Hindlimb muscle (tissue), 1 donor: ENCODE measurements around the gene CDH24. TPM values are rescaled to one million over a fixed set of nuclear protein-coding genes. Genes with fewer than 3 reads are reported as not detected.
"Not testable (repeated sequence)": the region's sequence is repeated elsewhere in the genome, so short reads cannot be mapped to it uniquely, and the experiment has no call there.

ENCODE experiments used
- DNase-seq: peaks from one replicate; pipeline ENCODE4 v3.0.0-alpha.2; 2013
- polyA plus RNA-seq: library from polyadenylated mRNA; unstranded; fragments of 120-200 nt; gene quantifications from one replicate; pipeline ENCODE4 v1.2.1, GENCODE V29; 2013; ENCODE audit not compliant: insufficient read length

The CDH24 gene
- polyA plus RNA-seq, 1 donor: 4.0 TPM

- no peak for DNase-seq
Measured at GRCh38 chr14:23015618-23016017, 41.7 kb downstream of the CDH24 start.

GRCh38 chr14:23013749-23014054, 43.6 kb downstream of the CDH24 start:
- DNase-seq: not testable (repeated sequence)

GRCh38 chr14:23013054-23013748, 44.1 kb downstream of the CDH24 start:
- no peak for DNase-seq

DNA sequence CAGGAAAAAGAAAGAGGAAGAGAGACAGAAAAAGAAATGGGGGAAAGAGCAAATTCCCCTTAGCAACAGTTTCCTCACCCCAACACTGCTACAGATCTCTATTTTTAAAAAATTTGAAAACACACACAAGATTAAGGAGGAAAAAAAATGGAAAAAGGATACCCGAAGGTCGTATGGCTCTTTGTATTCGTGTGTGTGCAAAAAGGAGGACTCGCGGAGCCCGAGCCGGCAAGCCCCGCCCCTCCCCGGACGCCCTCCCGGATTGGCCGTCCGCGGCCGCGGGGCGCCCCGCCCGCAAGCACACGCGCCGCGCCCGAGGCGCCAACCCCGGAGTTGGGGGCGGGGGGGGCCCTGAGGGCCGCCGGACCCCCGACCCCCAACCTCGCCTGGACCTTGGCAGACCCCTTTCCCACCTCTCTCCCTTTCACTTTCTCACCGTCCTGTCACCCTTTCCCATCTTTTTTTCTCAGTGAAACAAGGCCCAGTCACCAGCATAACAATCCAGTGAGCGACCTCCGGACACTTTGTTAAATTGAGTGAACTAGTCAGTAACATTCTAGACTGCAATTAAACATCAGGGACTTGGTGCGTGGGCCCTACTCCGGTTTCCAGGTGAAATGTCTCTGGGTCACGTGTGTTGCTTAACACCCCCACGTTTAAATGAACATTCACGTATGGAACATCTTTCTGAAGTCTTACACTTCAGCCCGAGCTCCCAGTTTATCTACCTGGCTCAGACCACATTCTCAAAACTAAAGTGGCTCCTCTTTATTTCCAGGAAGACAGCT, 47.2 kb downstream of the CDH24 start, which contains the start of gene C14orf93:
Gene C14orf93, minus strand, starts transcription at position 205 of the 788 bp plus-strand sequence. CDS start 11,120 bp downstream, outside the sequence.
- peak; percentile 87 for DNase-seq

DNA sequence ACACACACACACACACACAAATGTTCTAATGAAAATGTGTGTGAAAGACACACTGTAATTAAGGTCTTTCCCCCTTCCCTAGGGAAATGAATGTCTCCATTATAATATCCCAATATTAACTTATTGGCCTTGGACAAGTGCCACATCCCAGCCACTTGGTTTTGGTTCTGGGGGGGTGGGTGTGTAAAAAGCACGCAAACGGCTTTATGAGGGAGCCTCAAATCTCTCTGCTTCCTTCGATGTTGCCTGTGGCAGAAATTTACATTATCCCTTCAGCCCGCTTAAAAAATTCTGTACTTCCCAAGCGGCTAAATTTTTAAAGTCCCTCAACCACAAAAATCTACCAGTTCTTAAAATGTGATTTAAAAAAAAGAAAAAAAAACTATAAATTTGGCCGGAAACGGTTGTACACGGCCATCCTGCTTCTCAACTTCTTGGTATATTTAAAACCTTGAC, 47.8 kb downstream of the CDH24 start:
- DNase-seq: no peak

- DNase-seq: no peak
Measured at GRCh38 chr14:23008831-23009230, 48.5 kb downstream of the CDH24 start.

DNA sequence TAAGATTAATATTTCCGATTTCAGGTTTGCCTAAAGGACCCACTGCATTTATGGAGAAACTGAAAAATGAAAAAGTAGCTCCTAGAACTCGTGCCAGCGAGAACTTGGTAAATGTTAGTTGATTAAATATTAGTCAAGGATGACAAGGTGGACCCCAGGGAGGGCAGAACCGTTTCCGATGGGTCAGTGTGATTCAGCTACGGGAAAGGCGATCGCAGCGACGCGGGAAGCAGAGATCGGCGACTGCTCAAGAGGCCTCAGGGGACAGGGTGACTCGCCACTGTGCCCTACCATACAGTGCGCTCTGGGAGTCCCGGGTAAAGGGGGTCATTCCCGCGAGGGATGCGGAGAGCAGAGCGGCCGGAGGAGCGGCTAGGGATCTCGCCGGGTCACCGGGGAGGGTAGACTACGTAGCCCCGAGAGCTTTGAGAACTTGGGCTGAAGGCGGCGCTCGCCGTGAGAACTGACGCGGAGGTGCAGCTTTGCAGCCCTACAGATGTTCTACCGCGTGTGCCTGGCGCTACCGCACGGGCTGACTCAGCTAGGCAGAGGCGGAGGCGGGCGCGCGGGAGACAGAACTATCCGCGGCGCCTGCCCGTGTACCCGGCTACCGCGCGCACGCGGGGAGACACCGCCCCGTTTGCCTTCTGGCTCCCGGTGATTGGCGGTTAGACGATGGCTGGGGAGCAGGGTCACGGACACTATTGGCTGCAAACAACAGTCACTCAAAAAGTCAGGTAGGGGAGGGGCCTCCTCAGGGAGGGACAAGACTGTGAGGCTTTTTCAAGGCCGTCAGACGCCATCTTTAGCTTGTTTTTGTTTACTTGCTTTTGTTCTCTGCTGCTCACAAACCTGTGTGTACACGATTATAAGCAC, 50.5 kb downstream of the CDH24 start:
- DNase-seq: peak; percentile 97

- DNase-seq: no peak
Measured at GRCh38 chr14:23006188-23006534, 51.2 kb downstream of the CDH24 start.

DNA sequence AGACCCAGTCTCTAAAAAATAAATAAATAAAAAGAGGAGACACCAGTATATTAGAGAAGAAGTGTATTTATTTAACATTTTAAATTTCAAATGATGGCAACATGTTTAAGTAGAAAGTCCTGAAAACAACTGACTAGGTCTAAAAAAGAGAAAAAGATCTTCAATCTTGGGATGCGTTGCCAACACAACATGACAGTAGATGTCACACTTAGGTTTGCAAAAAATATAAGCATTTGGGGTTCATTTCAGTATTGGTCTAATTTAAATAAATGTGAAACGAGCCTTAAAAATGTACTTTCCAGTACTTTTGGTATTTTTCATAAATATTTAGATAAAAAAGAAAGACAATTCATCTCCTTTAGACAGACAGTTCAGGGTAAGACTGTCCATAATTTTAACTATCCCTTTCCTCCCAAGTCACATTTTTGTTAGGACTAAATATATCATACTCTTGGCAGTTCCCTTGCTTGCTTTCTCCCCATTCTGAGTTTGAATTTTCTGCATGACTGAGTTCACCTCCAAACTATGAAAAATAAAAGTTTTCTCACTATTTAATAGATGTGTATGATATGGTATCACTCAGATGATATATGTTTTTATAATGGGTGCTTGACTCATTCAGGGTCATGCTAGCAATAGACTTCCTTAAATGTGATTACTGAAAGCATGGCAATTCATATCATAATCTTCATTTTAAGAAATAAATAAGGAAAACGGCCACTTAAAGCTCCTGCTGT, 51.7 kb downstream of the CDH24 start:
- no peak for DNase-seq

GRCh38 chr14:23004274-23004673, 53.0 kb downstream of the CDH24 start:
- DNase-seq: not testable (repeated sequence)

DNA sequence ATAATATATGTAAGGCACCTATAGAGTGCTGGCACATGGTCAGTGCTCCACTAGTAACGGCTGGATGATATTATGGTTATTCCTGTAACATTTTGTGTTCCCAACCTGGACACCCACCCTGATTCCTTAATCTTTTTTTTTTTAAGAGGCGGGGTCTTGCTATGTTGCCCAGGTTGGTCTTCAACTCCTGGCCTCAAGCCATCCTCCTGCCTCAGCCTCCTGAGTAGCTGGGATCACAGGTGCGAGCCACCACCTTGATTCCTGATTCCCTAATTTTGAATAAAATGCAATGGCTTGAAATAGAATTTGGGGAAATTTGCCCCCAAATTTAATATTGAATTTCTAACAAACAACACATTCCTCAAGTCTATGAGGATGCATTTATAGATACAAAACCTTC, 54.7 kb downstream of the CDH24 start:
- no peak for DNase-seq

GRCh38 chr14:23000860-23001259, 56.5 kb downstream of the CDH24 start:
- no peak for DNase-seq

GRCh38 chr14:22998329-22999012, 58.8 kb downstream of the CDH24 start:
- DNase-seq: no peak

- no peak for DNase-seq
Measured at GRCh38 chr14:22997676-22998323, 59.5 kb downstream of the CDH24 start.

Other genes with a start within 250 kb of the CDH24 start
- gene SLC7A7, start 242.1 kb downstream of the CDH24 start, polyA plus RNA-seq: 32.7 TPM
- gene MRPL52, start 227.6 kb downstream of the CDH24 start, polyA plus RNA-seq: 67.7 TPM
- 148 TPM for gene MMP14, start 220.9 kb downstream of the CDH24 start, polyA plus RNA-seq
- gene LRP10, start 185.8 kb downstream of the CDH24 start, polyA plus RNA-seq: 41.4 TPM
- gene REM2, start 174.3 kb downstream of the CDH24 start, polyA plus RNA-seq: 0.23 TPM
- gene RBM23, start 138.4 kb downstream of the CDH24 start, polyA plus RNA-seq: 55.8 TPM
- 66.8 TPM for gene PRMT5, start 128.1 kb downstream of the CDH24 start, polyA plus RNA-seq
- 32.7 TPM for gene HAUS4, start 100.4 kb downstream of the CDH24 start, polyA plus RNA-seq
- 57.8 TPM for gene AJUBA, start 75.0 kb downstream of the CDH24 start, polyA plus RNA-seq
- 11.6 TPM for gene C14orf93, start 47.4 kb downstream of the CDH24 start, polyA plus RNA-seq
- 228 TPM for gene PSMB5, start 22.6 kb downstream of the CDH24 start, polyA plus RNA-seq
- gene PSMB11, start 15.3 kb downstream of the CDH24 start, polyA plus RNA-seq: not detected
- gene ACIN1, start 37.6 kb upstream of the CDH24 start, polyA plus RNA-seq: 143 TPM
- gene C14orf119, start 38.0 kb upstream of the CDH24 start, polyA plus RNA-seq: 42.4 TPM
- not detected for gene CIROP, start 47.5 kb upstream of the CDH24 start, polyA plus RNA-seq
- gene CEBPE, start 61.7 kb upstream of the CDH24 start, polyA plus RNA-seq: not detected
- 5.6 TPM for gene SLC7A8, start 126.1 kb upstream of the CDH24 start, polyA plus RNA-seq
- gene RNF212B, start 180.4 kb upstream of the CDH24 start, polyA plus RNA-seq: 0.62 TPM
- gene HOMEZ, start 228.6 kb upstream of the CDH24 start, polyA plus RNA-seq: 11.2 TPM
- gene PPP1R3E, start 245.3 kb upstream of the CDH24 start, polyA plus RNA-seq: 16.8 TPM
- 35.6 TPM for gene BCL2L2, start 249.3 kb upstream of the CDH24 start, polyA plus RNA-seq